Measurements from ENCODE around the gene CYP3A5. TPM values are rescaled to one million over a fixed set of nuclear protein-coding genes. Genes with fewer than 3 reads are reported as not detected.

Gene CYP3A5
- total and polyA plus RNA-seq, 9 of the 15 experiments (the other 6 are each of a cell fraction or from before 2014, with no cell fraction given) = 0.73 to 2.8 (median 1.5) TPM

GRCh38 chr7:99679032-99679399 is 780 bp downstream of the CYP3A5 start (continued):
- TF ChIP-seq NONO (IDR thresholded peaks at IDR 0.05; ENCODE audit: low read depth in 2 of 2, low read length in 1 of 2) = no peak
- no peak for TF ChIP-seq MAX (CRISPR knock-in tag; IDR thresholded peaks at IDR 0.05)
- peak; percentile 45; the same call in 1 of the 2 replicates for TF ChIP-seq EP300 (IDR thresholded peaks at IDR 0.05; ENCODE audit: low read length)
- TF ChIP-seq ZBTB9 (CRISPR knock-in tag; IDR thresholded peaks at IDR 0.05) = no peak
- no peak for TF ChIP-seq FOXJ3 (CRISPR knock-in tag; IDR thresholded peaks at IDR 0.05)
- TF ChIP-seq KHSRP (IDR thresholded peaks at IDR 0.05) = no peak
- peak; percentile 65; the same call in 1 of the 2 replicates for TF ChIP-seq CTBP1 (IDR thresholded peaks at IDR 0.05; ENCODE audit: borderline replicate concordance)
- no peak for TF ChIP-seq CREB1 (IDR thresholded peaks at IDR 0.05)
- no peak for TF ChIP-seq CREB1 (CRISPR knock-in tag; IDR thresholded peaks at IDR 0.05)
- TF ChIP-seq STAT6 (CRISPR knock-in tag; IDR thresholded peaks at IDR 0.05) = no peak
- TF ChIP-seq ZNF165 (CRISPR knock-in tag; IDR thresholded peaks at IDR 0.05; ENCODE audit: borderline replicate concordance) = no peak
- no peak for TF ChIP-seq PML (IDR thresholded peaks at IDR 0.05; ENCODE audit: low read length)

All from K562 (cell line).